ENCODE data around the gene MCHR2.

Gene MCHR2

DNA sequence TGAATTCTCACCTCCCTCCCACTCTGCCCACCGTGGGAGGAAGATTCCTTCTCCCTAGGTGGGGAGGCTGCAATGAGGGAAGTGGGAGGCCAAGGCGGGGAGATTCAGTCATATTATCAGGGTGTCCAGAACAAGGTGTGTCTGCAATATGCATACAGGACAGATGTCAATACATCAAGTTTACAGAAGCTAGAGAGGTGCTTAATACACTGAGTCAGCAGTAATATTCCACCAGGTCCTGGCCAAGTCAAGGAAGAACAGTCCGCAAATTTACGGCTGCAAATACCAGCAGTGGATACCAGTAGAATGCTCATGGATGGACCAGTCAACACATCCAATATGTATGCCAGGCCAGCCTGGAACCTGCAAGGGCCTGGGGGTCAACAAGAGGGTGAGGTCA lies 119.0 kb downstream of the MCHR2 start:
- Histone ChIP-seq H3K9ac (ENCODE audit: low read depth, low read length) (no peak overlapping the region), H3K9me3 (ENCODE audit: control insufficient read depth, insufficient read depth, low read length) (no peaks in the 10 kb centered on the region), H3K36me3 (ENCODE audit: insufficient read depth, low read length) (no peaks in the 10 kb centered on the region), H3K4me1 (ENCODE audit: insufficient read depth, low read length) (peaks cover 3% of the 10 kb centered on the region; the same call in 1 of the 2 replicates)

DNA sequence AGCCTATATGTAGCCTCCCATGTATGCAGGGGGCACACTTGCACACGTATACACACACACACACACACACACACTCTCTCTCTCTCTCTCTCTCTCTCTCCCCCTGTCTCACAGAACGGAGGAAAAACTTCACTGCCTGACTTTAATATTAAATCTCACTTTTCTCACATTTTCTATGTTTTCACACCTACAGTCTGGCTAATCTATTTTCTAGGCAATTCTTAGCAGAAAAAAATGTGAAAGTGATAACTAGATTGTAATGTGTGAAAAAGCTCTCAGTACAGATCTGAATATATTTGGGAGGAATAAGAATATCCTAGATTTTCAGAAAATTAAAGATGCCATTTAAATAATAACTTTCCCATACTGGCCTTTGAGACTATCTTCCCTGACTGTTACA lies 120.9 kb downstream of the MCHR2 start:
- Histone ChIP-seq H3K9me3 (ENCODE audit: control insufficient read depth, insufficient read depth, low read length) (no peaks in the 10 kb centered on the region), H3K9ac (ENCODE audit: low read depth, low read length) (no peak overlapping the region), H3K4me1 (ENCODE audit: insufficient read depth, low read length) (peaks cover 3% of the 10 kb centered on the region; the same call in 1 of the 2 replicates), H3K36me3 (ENCODE audit: insufficient read depth, low read length) (no peaks in the 10 kb centered on the region)

DNA sequence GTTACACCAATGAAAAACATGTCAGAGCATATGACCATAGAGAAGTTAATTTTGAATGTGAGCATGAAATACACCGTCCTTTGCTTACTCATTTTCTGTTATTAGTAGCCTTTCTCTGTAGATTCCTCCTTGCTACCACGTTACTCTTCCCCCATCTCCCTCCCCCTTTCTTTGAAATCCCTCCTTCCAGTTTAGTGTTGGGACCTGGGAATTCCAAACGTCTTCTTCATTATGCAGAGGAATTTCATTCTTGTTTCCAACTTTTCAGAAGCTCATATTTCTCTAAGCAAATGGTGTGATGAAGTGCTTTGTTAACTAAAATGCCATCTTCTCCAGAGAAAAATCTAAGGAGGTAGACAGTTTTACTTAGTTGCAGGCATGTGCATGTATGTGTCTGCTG lies 122.4 kb downstream of the MCHR2 start:
- Histone ChIP-seq H3K9ac (ENCODE audit: low read depth, low read length) (no peak overlapping the region), H3K36me3 (ENCODE audit: insufficient read depth, low read length) (no peaks in the 10 kb centered on the region), H3K4me1 (ENCODE audit: insufficient read depth, low read length) (peaks cover 3% of the 10 kb centered on the region; the same call in 1 of the 2 replicates), H3K9me3 (ENCODE audit: control insufficient read depth, insufficient read depth, low read length) (no peaks in the 10 kb centered on the region)
